Fibroblast of lung (primary cell): ENCODE data around the gene ENPP4. TPM values are rescaled to one million over a fixed set of nuclear protein-coding genes. Genes with fewer than 3 reads are reported as not detected.

Source experiments
- DNase-seq, 2 donors: peaks; one replicate each; pipeline versions ENCODE4 v3.0.0 to v3.0.0-alpha.2; 2010; ENCODE audit warnings: low read depth in 2 of 2
- H2AFZ ChIP-seq: 2 replicates; pipeline ENCODE4 v1.5.1; 2012; ENCODE audit warnings: low read length, control low read depth, inconsistent platforms
- H3K27ac ChIP-seq: 2 replicates; pipeline ENCODE4 v1.5.1; 2011; ENCODE audit warnings: low read length, control low read depth; ENCODE audit not compliant: insufficient read depth
- H3K27me3 ChIP-seq: 2 replicates; pipeline ENCODE4 v1.5.1; 2011; ENCODE audit warnings: mild to moderate bottlenecking, low read length; ENCODE audit not compliant: control insufficient read depth, insufficient read depth
- H3K36me3 ChIP-seq: 2 replicates; pipeline ENCODE4 v1.5.1; 2011; ENCODE audit warnings: low read length; ENCODE audit not compliant: control insufficient read depth, insufficient read depth
- H3K4me1 ChIP-seq: 2 replicates; pipeline ENCODE4 v1.5.1; 2011; ENCODE audit warnings: low read length; ENCODE audit not compliant: control insufficient read depth, insufficient read depth; ENCODE audit errors: extremely low read depth
- H3K4me2 ChIP-seq: 2 replicates; pipeline ENCODE4 v1.5.1; 2011; ENCODE audit warnings: low read length, control low read depth; ENCODE audit not compliant: insufficient read depth; ENCODE audit errors: extremely low read depth
- H3K4me3 ChIP-seq, 4 experiments: fragments of 200-600 bp in 1 of 4; sonication (generic) in 1 of 4; replicated peaks in 1 of 4; 2 replicates each; pipeline ENCODE4 v1.5.1; 2011 to 2016; ENCODE audit warnings: low read length in 4 of 4, low read depth in 3 of 4, mild to moderate bottlenecking in 3 of 4, control low read depth in 2 of 4, inconsistent platforms in 1 of 4, mixed read lengths in 1 of 4; ENCODE audit not compliant: insufficient read depth in 1 of 4; ENCODE audit errors: control extremely low read depth in 1 of 4
- H3K79me2 ChIP-seq: 2 replicates; pipeline ENCODE4 v1.5.1; 2012; ENCODE audit warnings: mild to moderate bottlenecking, low read length, inconsistent platforms; ENCODE audit not compliant: control insufficient read depth, insufficient read depth
- H3K9ac ChIP-seq: 2 replicates; pipeline ENCODE4 v1.5.1; 2011; ENCODE audit warnings: mild to moderate bottlenecking, low read length, control low read depth; ENCODE audit not compliant: insufficient read depth
- H3K9me3 ChIP-seq: 2 replicates; pipeline ENCODE4 v1.5.1; 2012; ENCODE audit warnings: low read depth, low read length; ENCODE audit not compliant: control insufficient read depth, insufficient read depth
- H4K20me1 ChIP-seq: 2 replicates; pipeline ENCODE4 v1.5.1; 2011; ENCODE audit warnings: low read length; ENCODE audit not compliant: control insufficient read depth, insufficient read depth; ENCODE audit errors: extremely low read depth
- CTCF ChIP-seq, 2 donors: IDR thresholded peaks in 1 of 2; conservative IDR thresholded peaks in 1 of 2; 1 replicate in 1 of 2; 2 replicates in 1 of 2; pipeline ENCODE4 v1.5.1; 2011 to 2012; ENCODE audit warnings: low read length in 2 of 2, control low read depth in 1 of 2, inconsistent platforms in 1 of 2, low read depth in 1 of 2, mild to moderate bottlenecking in 1 of 2
- EZH2 ChIP-seq: IDR thresholded peaks from 2 replicates; pipeline ENCODE4 v1.5.1; 2012; ENCODE audit warnings: low read length, control low read depth, mild to moderate bottlenecking; ENCODE audit errors: missing control alignments
- polyA plus RNA-seq, 2 donors: library from polyadenylated mRNA; depleted of rRNA in 1 of 2; stranded (reverse) in 1 of 2; unstranded in 1 of 2; fragments of >200 nt; gene quantifications; 2 replicates each; pipeline ENCODE4 v1.2.1, GENCODE V29; 2011 to 2012; ENCODE audit warnings: missing spikeins in 1 of 2
- total RNA-seq: library from RNA; depleted of rRNA; stranded (reverse); fragments of >200 nt; gene quantifications from 2 replicates; pipeline ENCODE4 v1.2.1, GENCODE V29; 2014

The ENPP4 gene
- total and polyA plus RNA-seq, 2 donors (not counting 1 experiment from before 2014, with no cell fraction given): 2.7 to 4.0 TPM

GRCh38 chr6:46170357-46171289 lies 40.8 kb downstream of the ENPP4 start, which contains the start of gene ENPP5:
TSS of gene ENPP5 (minus strand) at chr6:46170980. CDS start at chr6:46168262, 2,718 bp downstream.
- Histone ChIP-seq H3K79me2 (no peaks in the 10 kb centered on the region), H3K4me2 (peak within 1 kb of the TSS; percentile 95), H3K9me3 (no peaks in the 10 kb centered on the region), H3K4me3 (peak within 1 kb of the TSS; percentile 50 to 59 (median 57)), H3K4me1 (no peaks in the 10 kb centered on the region), H3K27me3 (no peaks in the 10 kb centered on the region), H3K27ac (no peak within 1 kb of the TSS), H3K9ac (peak within 1 kb of the TSS; percentile 7), H3K36me3 (no peaks in the 10 kb centered on the region), H4K20me1 (no peaks in the 10 kb centered on the region), H2AFZ (peak within 1 kb of the TSS; percentile 79)
- no peak for TF ChIP-seq EZH2
- TF ChIP-seq CTCF (conservative IDR thresholded peaks at IDR 0.05 in 1 of 2, IDR thresholded peaks at IDR 0.05 in 1 of 2; ENCODE audit: low read depth in 1 of 2, low read length in 2 of 2): no peak
- DNase-seq: peak; percentile 12 to 28

GRCh38 chr6:46172176-46172575 lies 42.4 kb downstream of the ENPP4 start:
- TF ChIP-seq CTCF (conservative IDR thresholded peaks at IDR 0.05 in 1 of 2, IDR thresholded peaks at IDR 0.05 in 1 of 2; ENCODE audit: low read depth in 1 of 2, low read length in 2 of 2): no peak
- no peak for TF ChIP-seq EZH2
- H3K27me3 ChIP-seq: no peaks in the 10 kb centered on the region
- no peak overlapping the region for H3K4me2 ChIP-seq
- no peaks in the 10 kb centered on the region for H3K36me3 ChIP-seq
- no peak overlapping the region for H3K4me3 ChIP-seq
- H3K4me1 ChIP-seq: no peaks in the 10 kb centered on the region
- H3K9ac ChIP-seq: no peak overlapping the region
- H3K79me2 ChIP-seq: no peaks in the 10 kb centered on the region
- H3K9me3 ChIP-seq: no peaks in the 10 kb centered on the region
- DNase-seq: no peak
- H2AFZ ChIP-seq: no peak overlapping the region
- no peaks in the 10 kb centered on the region for H4K20me1 ChIP-seq
- no peak overlapping the region for H3K27ac ChIP-seq

GRCh38 chr6:46174904-46175303 lies 45.1 kb downstream of the ENPP4 start:
- Histone ChIP-seq H4K20me1 (no peaks in the 10 kb centered on the region), H3K9me3 (no peaks in the 10 kb centered on the region), H3K36me3 (no peaks in the 10 kb centered on the region), H3K79me2 (no peaks in the 10 kb centered on the region), H3K4me3 (no peak overlapping the region), H3K9ac (no peak overlapping the region), H3K27me3 (no peaks in the 10 kb centered on the region), H3K4me2 (no peak overlapping the region), H3K27ac (no peak overlapping the region), H2AFZ (no peak overlapping the region), H3K4me1 (no peaks in the 10 kb centered on the region)
- TF ChIP-seq CTCF (conservative IDR thresholded peaks at IDR 0.05 in 1 of 2, IDR thresholded peaks at IDR 0.05 in 1 of 2; ENCODE audit: low read depth in 1 of 2, low read length in 2 of 2): no peak
- TF ChIP-seq EZH2: no peak
- no peak for DNase-seq
